HG02943 (cell line): Measurements from ENCODE around the gene CORO2B.

Source experiments
- ATAC-seq: cut with Tn5 transposase; IDR thresholded peaks from one replicate; pipeline ENCODE4 v1.9.1; 2021; ENCODE audit warnings: mild to moderate bottlenecking, low read depth, moderate library complexity; ENCODE audit not compliant: unreplicated experiment

CORO2B gene

GRCh38 chr15:68589053-68589452, 10.3 kb downstream of the CORO2B start:
- ATAC-seq: no peak

- ATAC-seq: no peak
Observed at GRCh38 chr15:68589783-68590710, 11.3 kb downstream of the CORO2B start.

GRCh38 chr15:68590721-68591389, 12.1 kb downstream of the CORO2B start:
- ATAC-seq: no peak

GRCh38 chr15:68592054-68592453, 13.3 kb downstream of the CORO2B start:
- ATAC-seq: no peak

- ATAC-seq: no peak
Observed at GRCh38 chr15:68592544-68592943, 13.8 kb downstream of the CORO2B start.

- no peak for ATAC-seq
Observed at GRCh38 chr15:68593341-68593740, 14.5 kb downstream of the CORO2B start.

DNA sequence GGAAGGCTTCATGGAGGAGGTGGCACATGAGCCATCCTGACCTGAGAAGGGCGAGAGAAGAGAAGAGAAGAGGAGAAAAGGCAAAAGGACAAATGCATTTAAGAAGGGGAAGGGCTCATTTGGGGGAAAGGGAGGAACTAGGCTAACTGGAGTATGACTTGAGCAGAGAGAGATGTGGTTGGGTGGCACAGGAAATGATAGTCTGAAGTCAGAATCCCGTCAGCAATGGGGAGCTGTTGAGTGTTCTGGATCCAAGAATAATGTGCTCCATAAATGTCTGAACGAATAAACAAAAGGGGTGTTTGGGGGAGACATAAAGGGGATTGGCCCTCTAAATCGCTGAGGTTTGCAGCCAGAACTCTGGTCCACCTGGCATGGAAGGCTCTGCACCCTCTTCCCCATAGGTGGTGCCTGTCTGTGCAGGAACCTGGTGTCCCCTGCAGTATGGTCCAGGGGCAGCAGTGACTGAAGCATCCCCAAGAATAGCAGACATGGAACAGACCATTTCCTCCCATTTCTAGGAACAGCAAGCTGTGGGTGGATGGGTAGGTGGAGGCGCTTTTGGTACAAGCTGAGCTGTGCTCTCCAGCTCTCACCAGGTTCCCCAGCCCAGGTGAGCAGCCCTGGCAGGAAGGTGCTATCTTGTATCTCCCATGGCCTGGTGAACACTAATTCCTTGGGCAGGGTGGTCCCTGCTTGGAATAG, 15.2 kb downstream of the CORO2B start:
- no peak for ATAC-seq

DNA sequence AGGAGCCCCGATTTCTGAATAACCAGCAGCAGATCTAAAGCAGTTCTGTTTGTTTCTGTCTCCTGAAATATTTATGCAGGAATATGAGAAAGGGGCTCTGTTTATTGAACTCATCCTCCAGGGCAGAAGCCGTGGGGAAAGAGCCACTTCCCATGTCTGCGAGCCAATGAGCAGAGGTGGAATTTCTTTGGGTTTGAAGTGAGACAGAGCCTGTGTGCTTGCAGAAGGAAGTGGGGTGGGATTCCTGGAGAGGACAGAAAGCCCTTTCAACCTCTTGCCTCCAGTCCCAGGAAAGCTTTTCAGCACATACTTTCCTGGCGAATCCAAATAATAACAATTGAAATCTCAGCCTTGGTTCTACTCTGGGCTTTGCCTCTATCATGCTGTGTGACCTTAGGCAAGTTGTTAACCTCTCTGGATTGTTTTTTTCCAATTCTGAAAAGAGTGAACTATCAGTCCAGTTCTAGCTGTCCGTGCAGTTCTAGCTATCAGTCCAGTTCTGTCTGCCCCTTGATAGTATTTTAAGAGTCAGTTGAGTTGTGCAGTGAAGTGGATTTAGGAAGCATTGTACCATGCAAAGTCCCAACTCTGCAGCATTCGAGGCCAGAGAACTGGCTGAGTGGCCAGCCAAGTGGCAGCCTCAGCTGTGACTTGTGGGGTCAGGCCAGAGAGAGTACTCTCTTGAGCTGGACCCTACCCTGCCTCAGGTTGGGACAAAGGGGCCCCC, 15.9 kb downstream of the CORO2B start:
- ATAC-seq: no peak

- no peak for ATAC-seq
Observed at GRCh38 chr15:68595260-68595564, 16.4 kb downstream of the CORO2B start.

GRCh38 chr15:68595761-68596160, 17.0 kb downstream of the CORO2B start:
- no peak for ATAC-seq

- no peak for ATAC-seq
Observed at GRCh38 chr15:68596691-68597090, 17.9 kb downstream of the CORO2B start.

DNA sequence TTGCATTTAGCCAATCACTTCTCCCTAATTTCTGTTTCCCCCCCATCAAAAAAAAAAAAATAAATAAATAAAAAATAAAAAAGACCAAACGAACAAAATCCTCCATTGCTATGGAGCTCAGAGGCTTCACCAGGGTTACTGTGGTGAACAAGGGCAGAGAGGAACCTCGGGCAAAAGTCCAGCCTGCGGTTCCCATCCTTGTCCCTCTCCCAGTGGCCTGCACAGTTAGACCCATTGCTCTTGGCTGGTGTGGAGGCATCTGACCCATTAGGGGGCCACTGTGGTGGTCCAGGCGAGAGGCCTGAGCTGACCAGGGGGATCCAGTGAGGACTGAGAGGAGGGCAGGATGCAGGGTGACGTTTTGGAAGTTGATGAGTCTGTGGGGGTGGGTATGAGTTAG, 18.8 kb downstream of the CORO2B start:
- ATAC-seq: no peak

- ATAC-seq: no peak
Observed at GRCh38 chr15:68598171-68599152, 19.7 kb downstream of the CORO2B start.

DNA sequence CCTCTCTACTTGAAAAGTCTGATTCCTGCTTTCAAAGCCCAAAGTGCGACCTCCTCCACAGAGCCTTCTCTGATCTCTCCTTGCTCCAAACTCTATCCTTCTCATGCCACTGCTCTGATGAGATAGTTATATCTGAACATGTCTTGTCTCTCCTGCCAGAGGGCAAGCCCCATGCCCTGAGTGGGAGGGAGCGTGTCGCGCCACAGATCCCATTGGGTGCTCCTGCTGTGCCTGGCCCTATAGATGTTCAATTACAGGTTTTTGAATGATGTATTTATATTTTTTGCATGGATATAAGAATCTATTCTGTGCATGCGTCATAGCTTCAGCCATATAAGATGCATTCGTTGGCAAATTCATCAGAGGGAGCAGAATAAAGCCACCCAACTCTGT, 20.4 kb downstream of the CORO2B start:
- ATAC-seq: no peak

GRCh38 chr15:68599560-68600071, 20.8 kb downstream of the CORO2B start:
- no peak for ATAC-seq

DNA sequence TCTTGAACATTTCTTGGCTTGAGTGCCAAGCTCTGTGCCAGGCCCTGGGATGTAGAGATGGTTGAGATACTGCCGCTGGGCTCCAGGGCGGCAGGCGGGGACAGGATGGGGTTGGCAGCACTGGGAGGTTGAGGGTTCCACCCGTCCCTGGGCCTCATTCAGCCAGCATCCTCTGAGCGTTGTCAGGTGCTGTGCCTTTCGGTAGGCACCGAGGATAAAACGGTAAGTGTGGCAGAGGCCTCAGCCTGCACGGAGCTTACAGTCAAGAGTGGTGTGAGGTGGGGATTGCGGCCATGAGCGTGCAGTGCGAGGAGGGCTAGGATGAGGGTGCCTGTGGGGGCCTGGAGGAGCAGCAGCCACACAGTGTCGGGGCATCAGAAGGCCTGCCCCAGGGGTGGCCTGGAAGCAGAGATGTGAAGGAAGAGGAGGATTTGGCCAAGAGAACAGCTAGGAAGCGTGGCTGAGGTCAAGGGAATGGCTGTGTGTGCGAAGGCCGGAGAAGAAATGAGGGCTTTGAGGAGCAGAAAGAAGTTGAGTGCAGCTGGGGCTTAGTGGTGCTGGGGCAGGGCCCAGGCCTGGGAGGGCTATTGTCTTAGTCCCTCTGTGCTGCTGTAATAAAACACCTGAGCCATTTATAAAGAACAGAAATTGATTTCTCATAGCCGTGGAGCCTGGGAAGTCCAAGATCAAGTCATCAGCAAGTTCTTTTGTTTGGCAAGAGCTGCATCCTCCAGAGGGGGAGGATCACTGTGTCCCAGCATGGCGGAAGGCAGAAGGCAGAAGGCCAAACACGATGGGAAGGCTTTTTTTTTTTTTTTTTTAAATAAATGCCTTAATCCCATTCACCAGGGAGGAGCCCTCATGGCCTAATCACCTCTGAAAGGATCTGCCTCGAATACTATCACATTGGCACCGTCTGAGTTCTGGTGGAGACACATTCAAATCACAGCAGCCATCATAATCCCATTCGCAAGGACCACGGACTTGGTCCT, 22.7 kb downstream of the CORO2B start:
- ATAC-seq: no peak

- no peak for ATAC-seq
Observed at GRCh38 chr15:68602459-68603215, 23.8 kb downstream of the CORO2B start.

GRCh38 chr15:68603216-68603595, 24.4 kb downstream of the CORO2B start:
- no peak for ATAC-seq
